Stomach (tissue), 4 donors: ENCODE results near the gene RACGAP1.

Experiments
- CTCF ChIP-seq, 7 experiments: fragments of 450-650 bp in 4 of 7; fragments of 200-600 bp in 3 of 7; sonication (generic) in 3 of 7; IDR thresholded peaks; one replicate each; pipeline ENCODE4 v1.5.1; 2016 to 2019; ENCODE audit warnings: antibody characterized with exemption in 7 of 7, control low read depth in 2 of 7, mild to moderate bottlenecking in 1 of 7
- POLR2AphosphoS5 ChIP-seq, 3 donors: sonication (generic); formaldehyde crosslinking; IDR thresholded peaks; one replicate each; pipeline ENCODE4 v1.6.1; 2016; ENCODE audit warnings: antibody characterized with exemption in 3 of 3

- no peak for TF ChIP-seq POLR2AphosphoS5 (IDR thresholded peaks at IDR 0.05)
- no peak for TF ChIP-seq CTCF (IDR thresholded peaks at IDR 0.05)
These were observed 19.0 kb downstream of the RACGAP1 start for GRCh38 chr12:50006280-50006679.
